SIG-M5 treated with dmso at 0.1 percent for 504 hours (cell line): ENCODE measurements around the gene CREM.
"Not testable (repeated sequence)": the region's sequence is repeated elsewhere in the genome, so short reads cannot be mapped to it uniquely, and the experiment has no call there.

Experiments used
- DNase-seq: peaks from one replicate; lab custom pipeline; 2025; ENCODE audit not compliant: unreplicated experiment; lab: John Stamatoyannopoulos, UW

The CREM gene

DNA sequence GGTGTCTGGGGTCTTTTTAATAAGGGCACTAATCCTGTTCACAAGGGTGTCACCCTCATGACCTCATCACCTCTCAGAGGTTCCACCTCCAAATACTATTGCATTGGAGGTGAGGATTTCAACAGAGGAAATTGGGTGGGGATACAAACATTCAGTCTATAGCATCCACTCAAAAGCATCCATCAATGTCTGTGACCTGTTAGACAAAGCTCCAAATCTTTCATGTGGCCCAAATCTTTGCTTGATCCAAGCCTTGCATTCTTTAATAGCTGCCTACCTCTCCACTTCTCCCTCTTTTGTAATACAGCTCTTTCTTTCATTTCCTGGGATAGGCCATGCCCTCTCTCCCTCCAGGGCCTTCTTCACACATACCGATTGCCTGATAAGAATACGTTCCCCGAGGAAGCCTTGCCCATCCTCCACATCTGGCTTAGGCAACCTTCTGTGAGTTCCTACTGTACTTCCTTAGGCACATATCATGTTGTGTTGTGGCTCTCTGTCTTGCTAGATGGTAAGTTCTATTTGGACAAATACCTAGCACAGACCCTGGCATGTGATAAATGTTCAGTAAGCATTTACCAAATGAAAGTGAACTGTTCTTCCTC is 66.1 kb downstream of the CREM start:
- DNase-seq = no peak

DNA sequence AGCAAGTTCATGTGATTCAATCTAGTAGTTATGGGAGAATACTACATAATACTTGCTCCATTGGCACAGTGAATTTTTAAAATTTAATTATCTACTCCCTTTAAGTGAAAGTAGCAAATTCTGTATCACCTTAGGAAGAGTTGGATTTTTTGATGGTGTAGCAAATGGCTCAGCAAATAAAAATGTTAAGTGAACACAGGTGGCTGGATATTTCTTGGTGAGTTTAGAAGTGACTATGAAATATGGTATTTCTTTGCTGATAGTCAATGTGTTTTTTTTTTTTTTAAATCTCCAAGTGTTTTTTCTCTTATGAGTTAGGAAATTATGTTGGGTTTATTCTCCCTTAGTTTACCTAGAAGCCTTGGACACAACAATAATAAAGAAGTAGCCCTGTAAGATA is 67.8 kb downstream of the CREM start:
- no peak for DNase-seq

DNA sequence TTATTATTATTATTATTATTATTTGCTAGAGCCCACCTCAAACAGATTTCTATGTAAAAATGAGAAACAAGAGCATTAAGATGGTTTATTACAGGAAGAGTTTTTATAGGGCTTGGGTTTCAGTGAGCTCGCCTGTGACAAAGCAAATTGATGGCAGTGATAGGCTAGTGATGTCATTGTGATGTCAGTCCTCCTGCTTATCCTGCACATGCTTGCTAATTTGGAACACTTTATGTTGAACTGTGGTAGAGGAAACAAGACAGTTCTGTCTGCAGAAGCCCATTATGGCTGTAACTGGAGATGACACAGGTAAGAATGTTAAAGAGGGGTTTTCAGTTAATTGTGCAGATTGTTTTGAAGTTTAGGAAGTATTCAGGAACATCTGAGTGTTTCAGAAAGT is 68.3 kb downstream of the CREM start:
- DNase-seq = no peak

DNA sequence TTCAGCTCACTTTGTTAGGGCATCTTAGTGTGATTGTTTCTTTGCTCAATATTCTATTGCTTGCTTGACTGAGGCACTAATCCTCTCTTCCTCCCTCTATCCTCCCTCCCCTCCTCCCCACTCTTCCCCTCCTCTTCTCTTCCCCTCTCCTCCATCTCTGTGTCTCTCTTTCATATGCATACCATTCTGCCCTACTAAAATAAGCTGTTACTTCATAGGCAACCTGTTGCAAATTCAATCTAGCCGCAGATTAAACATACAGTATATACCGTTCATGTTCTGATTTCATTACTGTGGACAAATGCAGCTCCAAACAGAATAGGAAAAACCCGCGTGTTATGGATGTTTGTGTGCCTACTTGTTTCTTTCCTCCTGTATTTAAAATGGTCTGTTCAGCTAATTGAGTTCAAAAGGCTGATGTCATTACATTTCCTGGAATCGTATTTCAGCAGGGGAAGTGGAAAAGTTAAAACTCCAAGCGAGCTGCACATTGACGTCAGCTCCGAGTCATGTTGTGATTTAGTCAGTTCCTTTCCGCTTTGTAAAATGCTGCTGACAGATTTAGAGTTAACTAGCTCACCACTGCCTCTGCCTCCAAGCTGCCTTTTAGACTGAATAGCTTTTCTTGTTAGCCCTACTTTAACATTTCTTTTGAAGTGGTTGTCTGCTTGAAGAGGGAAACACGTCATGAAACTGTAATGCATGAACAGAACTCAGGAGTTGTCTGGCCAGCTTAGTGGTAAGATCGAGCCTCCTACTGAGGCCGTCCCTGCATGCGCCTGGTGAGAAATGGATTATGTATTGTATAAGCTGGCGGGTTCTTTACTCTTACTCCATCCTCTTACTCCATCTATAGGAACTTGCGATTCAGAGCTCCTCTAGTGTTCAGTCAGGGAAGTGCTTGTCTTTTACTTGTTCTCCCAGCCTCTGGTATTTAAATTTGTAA is 69.0 kb downstream of the CREM start:
- peak; percentile 85 for DNase-seq

DNA sequence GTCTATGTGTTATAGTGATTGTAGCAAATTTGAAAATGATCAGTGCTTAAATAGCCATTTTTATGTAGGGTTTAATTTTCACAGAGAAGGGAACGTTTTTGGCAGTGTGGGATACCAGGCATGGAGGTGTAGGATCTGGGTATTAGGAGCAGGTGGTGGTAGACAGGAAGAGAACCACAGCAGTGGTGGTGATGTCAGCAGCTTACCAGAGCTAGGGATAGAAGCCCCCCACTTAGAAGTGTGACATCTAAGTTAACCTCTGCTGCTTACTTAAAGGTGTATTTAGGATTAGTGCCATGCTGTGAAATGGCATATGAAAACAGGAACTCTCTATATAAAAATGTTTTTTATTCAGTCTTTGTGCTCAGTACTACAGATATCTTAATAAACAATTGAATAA is 73.8 kb downstream of the CREM start:
- DNase-seq = no peak

GRCh38 chr10:35201234-35201633 is 74.6 kb downstream of the CREM start:
- no peak for DNase-seq

DNA sequence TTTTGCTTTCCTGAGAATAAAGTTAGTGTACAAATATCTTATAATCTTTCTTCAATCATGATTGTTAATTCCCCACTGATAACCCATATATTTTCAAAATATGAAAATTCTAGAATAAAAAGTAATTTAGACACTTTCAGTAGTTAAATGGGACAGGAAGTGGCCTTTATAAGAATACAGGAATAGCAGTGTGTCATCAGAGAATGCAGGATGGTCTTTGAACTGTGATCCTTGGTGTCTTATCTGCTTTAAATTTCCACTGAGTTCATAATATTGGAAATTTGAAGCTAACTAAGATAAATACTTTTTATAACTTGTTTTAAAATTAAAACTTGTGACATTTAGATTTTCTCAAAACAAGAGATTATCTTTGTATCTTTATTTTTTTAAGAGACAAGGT is 75.4 kb downstream of the CREM start:
- no peak for DNase-seq

- DNase-seq = no peak
Observed at GRCh38 chr10:35203745-35204144, 77.1 kb downstream of the CREM start.

DNA sequence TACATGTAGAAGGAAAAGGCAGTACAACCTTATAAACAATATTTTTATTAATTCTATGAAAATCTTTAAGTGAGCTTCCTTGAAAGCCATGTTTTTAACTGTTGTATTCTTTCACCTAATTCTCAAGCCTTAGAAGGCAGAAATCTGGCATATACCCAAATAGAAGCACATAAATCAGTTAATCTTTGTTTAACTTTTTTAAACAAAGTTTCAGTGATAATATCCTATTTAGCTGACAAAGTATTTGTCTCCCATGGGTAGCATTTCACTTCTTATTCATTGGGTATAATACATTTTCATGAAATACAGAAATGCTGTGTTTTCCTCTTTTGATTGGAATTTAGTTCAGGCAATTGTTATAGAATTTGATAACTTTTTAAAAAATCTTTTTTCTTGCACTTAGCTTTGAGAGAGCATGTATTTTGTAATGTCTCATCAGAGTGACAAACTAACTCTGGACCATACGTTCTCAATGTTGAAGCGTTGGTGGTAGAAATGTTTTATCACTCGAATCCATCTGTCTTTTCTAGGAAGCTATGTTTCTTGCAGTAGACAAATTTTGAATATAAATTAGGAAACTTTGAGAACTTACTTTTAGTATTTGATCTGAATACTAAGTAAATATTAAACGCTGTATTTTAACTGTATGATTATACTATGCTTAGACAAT is 78.1 kb downstream of the CREM start:
- DNase-seq = no peak

DNA sequence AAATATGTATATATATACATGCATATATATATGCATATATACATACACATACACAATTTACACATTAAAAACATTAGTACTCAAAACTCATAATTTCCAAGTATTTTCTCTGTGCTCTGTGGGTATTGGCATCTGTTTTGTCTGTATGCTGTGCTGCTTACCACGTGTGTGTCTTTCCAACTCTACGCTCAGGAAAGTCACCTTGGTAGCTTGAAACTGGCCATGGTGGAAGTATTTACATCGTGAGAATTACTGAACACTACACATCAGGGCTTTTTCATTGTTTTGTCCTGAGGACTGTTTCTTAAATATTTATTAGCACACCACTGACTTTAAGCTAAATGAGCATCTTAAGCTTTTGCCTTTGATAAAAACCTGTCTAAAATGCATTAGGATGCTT is 79.6 kb downstream of the CREM start:
- DNase-seq = no peak

DNA sequence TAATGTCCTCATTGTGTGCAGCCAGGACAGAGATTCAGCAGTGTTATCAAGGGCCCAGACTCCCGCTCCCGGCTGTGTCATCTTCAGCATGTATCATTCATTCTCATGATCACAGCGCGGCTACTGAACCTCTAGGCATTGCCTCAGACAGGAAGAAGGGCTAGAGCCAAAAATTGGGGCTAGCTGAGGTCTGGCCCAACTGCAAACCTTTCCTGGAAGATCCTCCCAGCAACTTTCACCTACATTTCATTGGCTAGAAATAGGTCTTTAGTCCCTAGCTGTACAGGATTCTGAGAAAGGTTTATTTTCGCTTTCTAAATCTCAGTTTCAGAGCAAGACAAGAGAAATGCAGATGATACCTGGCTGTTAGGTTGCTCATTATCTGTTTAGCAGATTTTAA is 81.9 kb downstream of the CREM start:
- no peak for DNase-seq

DNA sequence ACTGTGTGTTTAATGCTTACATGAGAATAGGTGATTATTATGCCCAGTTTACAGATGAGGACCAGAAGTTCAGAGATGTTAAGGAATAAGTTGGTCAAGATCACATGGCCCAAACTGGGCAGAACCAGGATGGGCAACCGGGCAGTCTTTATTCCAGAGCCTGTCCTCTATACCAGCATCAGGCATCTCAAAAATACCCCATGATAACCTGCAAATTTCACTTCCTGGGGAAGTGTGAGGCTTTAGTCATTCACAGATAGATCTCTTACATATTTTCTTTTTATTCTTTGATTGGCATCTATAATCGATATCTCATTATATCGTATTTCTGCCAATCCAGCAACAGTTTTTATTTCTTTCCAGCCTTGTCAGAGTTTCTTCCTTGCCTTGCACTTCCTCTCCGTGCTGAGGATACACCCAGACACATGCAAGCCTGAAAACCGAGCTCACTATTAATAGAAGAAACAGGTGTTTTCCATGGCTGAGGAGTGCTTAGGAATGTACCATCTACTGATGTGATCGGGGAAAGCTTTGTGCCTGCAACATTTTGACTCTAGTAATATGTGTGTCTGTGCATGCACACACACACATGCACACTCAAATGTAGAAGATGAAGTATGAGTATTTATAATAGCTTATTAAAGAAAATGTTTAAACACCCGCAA is 82.4 kb downstream of the CREM start:
- no peak for DNase-seq

- DNase-seq = no peak
Observed at GRCh38 chr10:35210961-35211360, 84.3 kb downstream of the CREM start.

- no peak for DNase-seq
Observed at GRCh38 chr10:35211390-35211789, 84.7 kb downstream of the CREM start.

DNA sequence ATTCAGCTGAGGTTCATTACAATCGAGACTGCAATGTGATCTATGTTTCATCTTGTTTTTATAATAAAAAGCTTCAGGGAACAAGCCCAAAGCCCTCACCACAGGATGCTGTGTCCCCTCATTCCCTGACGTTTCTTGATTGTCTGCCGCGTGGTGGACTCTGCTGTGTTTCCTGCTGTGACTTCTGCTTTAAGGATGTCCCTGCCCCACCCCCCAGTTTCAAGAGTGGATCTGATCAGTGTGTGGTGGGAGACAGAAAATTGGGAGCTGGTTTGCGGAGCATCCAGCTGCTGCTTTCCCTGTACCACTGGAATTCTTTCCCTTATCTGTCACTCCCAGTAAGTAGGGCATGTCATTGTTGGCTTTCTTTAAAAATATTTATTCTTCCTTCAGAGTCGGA is 86.2 kb downstream of the CREM start:
- no peak for DNase-seq

GRCh38 chr10:35213699-35214098 is 87.1 kb downstream of the CREM start:
- DNase-seq = no peak

DNA sequence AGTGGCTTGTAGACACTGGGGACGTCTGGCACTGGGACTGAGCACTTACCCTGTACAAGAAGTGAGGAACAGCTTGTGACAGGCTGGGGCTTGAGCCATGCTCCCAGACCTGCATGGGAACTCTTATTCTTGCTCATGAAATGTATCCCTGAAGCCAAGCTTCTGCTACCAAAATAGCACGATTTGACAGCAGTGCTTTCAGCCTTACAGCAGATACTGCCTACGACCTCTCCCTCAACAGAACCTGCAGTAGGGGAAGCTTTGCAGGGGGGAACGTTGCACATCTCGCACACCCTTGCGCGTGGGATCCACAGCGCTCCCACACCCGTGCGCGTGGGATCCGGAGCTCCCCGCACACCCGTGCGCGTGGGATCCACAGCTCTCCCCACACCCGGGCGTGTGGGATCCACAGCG is 88.0 kb downstream of the CREM start:
- no peak for DNase-seq

- DNase-seq = no peak
Observed at GRCh38 chr10:35215107-35215506, 88.5 kb downstream of the CREM start.

- no peak for DNase-seq
Observed at GRCh38 chr10:35216303-35216905, 89.8 kb downstream of the CREM start.

DNA sequence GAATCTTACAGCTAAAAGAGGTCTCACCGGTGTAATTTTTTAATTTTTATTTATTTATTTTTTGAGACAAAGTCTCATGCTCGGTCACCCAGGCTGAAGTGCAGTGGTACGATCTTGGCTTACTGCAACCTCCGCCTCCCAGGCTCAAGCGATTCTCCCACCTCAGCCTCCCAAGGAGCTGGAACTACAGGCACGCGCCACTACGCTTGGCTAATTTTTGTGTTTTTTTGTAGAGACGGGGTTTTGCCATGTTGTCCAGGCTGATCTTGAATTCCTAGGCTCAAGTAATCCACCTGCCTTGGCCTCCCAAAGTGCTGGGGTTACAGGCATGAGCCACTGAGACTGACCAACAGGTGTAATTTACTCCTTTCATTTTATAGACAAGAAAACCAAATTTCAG is 90.3 kb downstream of the CREM start:
- not testable (repeated sequence) for DNase-seq

DNA sequence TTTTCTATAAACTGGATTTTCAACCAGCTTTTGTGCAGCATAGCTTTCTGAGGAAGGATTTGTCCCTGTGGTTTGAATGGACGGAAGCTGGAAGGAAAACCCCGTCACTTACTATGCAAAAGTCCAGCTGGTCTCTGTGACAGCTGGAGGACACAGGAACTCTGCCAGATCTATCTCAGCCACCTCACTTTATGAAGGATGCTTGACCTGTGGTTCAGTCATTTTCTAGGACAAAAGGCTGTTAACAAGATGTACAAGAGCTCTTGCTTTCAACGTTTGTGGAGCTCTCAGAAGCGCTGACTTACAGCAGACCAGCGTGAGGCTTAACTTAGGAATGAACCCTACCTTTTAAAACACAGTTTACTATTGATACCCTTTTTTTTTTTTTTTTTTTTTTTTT is 90.8 kb downstream of the CREM start:
- DNase-seq = no peak
